ENCODE data around the gene RASA1. TPM values are rescaled to one million over a fixed set of nuclear protein-coding genes. Genes with fewer than 3 reads are reported as not detected.
A peak's percentile ranks its signal among the peaks of the same experiment; 100 is the strongest.

RASA1 gene
- total and polyA plus RNA-seq, 11 donors = 5.7 to 21.9 (median 17.6) TPM

DNA sequence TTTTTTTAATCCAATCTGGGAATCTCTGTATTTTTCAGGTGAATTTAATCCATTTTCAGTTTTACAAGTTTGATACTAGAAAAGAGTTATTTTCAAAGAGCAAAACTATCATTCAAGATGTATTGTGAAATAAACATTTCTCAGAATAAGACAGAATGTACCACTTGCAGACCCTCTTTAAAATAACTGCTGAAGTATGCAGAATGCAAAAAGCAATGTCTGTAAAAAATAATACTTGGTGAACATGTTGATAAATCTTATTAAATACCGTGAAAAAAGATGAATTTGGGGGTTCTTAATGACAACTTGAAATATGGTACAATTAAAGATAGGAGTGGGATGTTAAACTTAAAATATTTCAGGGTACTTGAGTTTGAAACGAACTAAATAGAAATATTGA is 26.1 kb upstream of the RASA1 start:
- Histone ChIP-seq H3K9me3 (no peaks in the 10 kb centered on the region), H3K4me1 (peaks cover 0 to 7% (median 0%) of the 10 kb centered on the region in 12 donors), H3K36me3 (no peaks in the 10 kb centered on the region), H3K4me3 (no peak overlapping the region), H3K27me3 (no peaks in the 10 kb centered on the region), H3K27ac (no peak overlapping the region)
- DNase-seq = no peak
- WGBS, 4 donors = 84 to 86% (median 85%) methylated on average over 2 of the region's 2 CpGs
- no peak for ATAC-seq
- intact Hi-C loops (cut with DNase I) = no loop called here
- TF ChIP-seq, protein P1, sequence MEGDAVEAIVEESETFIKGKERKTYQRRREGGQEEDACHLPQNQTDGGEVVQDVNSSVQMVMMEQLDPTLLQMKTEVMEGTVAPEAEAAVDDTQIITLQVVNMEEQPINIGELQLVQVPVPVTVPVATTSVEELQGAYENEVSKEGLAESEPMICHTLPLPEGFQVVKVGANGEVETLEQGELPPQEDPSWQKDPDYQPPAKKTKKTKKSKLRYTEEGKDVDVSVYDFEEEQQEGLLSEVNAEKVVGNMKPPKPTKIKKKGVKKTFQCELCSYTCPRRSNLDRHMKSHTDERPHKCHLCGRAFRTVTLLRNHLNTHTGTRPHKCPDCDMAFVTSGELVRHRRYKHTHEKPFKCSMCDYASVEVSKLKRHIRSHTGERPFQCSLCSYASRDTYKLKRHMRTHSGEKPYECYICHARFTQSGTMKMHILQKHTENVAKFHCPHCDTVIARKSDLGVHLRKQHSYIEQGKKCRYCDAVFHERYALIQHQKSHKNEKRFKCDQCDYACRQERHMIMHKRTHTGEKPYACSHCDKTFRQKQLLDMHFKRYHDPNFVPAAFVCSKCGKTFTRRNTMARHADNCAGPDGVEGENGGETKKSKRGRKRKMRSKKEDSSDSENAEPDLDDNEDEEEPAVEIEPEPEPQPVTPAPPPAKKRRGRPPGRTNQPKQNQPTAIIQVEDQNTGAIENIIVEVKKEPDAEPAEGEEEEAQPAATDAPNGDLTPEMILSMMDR (IDR thresholded peaks at IDR 0.05) = no peak
- TF ChIP-seq POLR2A (IDR thresholded peaks at IDR 0.05) = no peak

DNA sequence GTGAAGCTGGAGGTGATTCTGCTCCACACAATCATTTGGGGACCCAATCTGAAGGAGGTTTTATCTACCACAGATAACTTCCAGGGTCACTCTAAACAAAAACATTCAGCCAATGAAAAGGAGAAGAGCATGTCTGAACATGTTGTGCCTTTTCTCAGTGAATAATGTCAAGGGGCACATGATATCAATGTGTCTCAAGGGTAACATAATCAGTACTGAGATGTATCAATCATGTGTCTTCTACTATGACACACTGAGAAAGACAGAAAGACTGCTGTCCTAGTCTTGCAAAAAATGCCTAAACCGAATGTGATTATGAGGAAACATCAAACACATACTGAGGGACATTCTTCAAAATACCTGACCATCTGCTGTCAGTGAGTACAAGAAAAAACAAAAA is 25.4 kb upstream of the RASA1 start:
- intact Hi-C loops (cut with DNase I) = no loop called here
- Histone ChIP-seq H3K4me1 (peaks cover 0 to 7% (median 0%) of the 10 kb centered on the region in 12 donors), H3K4me3 (no peak overlapping the region), H3K27me3 (no peaks in the 10 kb centered on the region), H3K9me3 (no peaks in the 10 kb centered on the region), H3K27ac (no peak overlapping the region), H3K36me3 (no peaks in the 10 kb centered on the region)
- no peak for ATAC-seq
- TF ChIP-seq POLR2A (IDR thresholded peaks at IDR 0.05) = no peak
- TF ChIP-seq, protein P1 (IDR thresholded peaks at IDR 0.05) = no peak
- WGBS, 4 donors = 71 to 84% (median 77%) methylated on average over 1 of the region's 1 CpG
- DNase-seq = no peak

DNA sequence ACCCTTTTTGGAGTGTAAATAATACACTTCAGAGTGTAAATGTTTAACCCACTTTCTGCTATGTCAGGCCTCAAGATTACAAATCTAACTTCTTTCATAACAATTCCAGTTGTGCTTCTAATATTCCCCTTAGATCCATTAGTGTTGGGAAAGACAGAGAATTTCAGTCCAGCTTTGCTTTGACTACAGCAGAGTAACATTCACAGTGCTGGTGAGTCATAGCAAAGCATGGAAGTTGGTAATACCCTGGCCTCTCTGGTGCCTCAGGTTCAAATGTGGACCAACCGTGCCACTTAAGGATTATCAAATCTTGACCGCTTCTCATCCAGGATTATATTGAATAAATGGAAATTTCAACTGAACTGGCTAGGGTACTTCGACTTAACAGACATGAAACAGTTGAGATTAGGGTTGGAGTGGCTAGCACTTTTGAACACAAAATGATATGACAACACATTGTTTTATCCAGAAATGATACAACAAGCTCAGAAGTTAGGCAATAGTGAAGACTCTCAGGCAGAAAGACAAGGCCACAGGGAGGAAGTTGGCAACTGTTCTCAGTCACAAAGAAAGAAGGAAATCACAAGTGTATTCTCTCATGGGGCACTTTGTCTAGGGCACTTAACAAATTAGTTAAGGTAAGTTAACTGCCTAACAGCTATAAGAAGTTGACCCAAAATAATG is 24.4 kb upstream of the RASA1 start:
- ATAC-seq = peak in 2 of 4 donors; percentile 46 to 71
- Histone ChIP-seq H3K27ac (peak overlapping the region in 1 of 12 donors; percentile 28), H3K9me3 (no peaks in the 10 kb centered on the region), H3K4me3 (no peak overlapping the region), H3K27me3 (no peaks in the 10 kb centered on the region), H3K36me3 (no peaks in the 10 kb centered on the region), H3K4me1 (peaks cover 0 to 7% (median 0%) of the 10 kb centered on the region in 12 donors)
- no peak for DNase-seq
- TF ChIP-seq POLR2A (IDR thresholded peaks at IDR 0.05) = no peak
- TF ChIP-seq, protein P1 (IDR thresholded peaks at IDR 0.05) = no peak
- 88 to 93% (median 91%) methylated on average over 3 of the region's 3 CpGs for WGBS, 4 donors
- intact Hi-C loops (cut with DNase I) = no loop called here

DNA sequence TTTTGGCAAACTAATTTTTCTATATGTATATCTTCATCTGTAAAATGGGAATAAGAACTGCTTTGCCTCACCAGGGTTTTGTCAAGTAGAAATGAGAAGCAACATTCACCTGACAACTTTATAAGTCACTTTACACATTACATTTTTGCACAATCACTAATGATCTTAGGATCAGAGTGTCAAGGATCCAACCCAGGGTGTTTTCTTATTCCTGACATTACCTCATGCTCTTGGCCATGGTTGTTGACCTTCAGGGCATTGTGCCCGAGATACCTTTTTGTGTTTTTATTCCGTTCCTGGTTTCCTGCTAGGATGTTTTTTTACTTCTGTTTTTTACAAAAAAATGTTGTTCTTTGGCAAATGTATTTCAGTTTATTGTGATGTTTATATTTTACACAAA is 22.2 kb upstream of the RASA1 start:
- DNase-seq = no peak
- Histone ChIP-seq H3K27me3 (no peaks in the 10 kb centered on the region), H3K27ac (no peak overlapping the region), H3K4me1 (peaks cover 0 to 7% (median 0%) of the 10 kb centered on the region in 12 donors), H3K36me3 (no peaks in the 10 kb centered on the region), H3K9me3 (no peaks in the 10 kb centered on the region), H3K4me3 (no peak overlapping the region)
- no peak for ATAC-seq
- intact Hi-C loops (cut with DNase I) = no loop called here
- WGBS, 4 donors = 52 to 68% (median 64%) methylated on average over 2 of the region's 2 CpGs
- TF ChIP-seq, protein P1 (IDR thresholded peaks at IDR 0.05) = no peak
- no peak for TF ChIP-seq POLR2A (IDR thresholded peaks at IDR 0.05)
